Measurements from ENCODE around the gene FBXL13. TPM values are rescaled to one million over a fixed set of nuclear protein-coding genes. Genes with fewer than 3 reads are reported as not detected.

Gene FBXL13
- total and polyA plus RNA-seq, 2 of the 8 experiments (the other 6 are each of a cell fraction or from before 2014, with no cell fraction given): 1.2 to 2.8 TPM

DNA sequence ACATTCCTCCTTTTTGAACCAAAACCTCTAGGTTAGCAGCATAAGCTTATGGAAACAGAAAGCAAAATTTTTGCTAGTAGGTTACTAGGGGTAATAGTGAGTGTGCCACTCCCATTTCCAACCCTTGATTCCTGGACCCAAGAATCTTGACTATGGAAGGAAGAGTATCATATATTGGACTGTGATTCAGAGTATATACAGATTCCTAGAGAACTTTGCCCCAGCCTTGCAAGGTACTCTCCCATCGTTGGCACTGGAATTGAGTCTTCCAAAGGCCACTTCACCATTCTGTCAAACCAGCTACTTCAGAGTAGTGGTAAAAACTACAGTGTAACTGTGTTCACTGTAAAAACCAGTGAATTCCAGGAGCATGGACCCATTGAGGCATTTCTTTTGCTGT lies 92.4 kb downstream of the FBXL13 start (continued):
- TF ChIP-seq, protein P1, sequence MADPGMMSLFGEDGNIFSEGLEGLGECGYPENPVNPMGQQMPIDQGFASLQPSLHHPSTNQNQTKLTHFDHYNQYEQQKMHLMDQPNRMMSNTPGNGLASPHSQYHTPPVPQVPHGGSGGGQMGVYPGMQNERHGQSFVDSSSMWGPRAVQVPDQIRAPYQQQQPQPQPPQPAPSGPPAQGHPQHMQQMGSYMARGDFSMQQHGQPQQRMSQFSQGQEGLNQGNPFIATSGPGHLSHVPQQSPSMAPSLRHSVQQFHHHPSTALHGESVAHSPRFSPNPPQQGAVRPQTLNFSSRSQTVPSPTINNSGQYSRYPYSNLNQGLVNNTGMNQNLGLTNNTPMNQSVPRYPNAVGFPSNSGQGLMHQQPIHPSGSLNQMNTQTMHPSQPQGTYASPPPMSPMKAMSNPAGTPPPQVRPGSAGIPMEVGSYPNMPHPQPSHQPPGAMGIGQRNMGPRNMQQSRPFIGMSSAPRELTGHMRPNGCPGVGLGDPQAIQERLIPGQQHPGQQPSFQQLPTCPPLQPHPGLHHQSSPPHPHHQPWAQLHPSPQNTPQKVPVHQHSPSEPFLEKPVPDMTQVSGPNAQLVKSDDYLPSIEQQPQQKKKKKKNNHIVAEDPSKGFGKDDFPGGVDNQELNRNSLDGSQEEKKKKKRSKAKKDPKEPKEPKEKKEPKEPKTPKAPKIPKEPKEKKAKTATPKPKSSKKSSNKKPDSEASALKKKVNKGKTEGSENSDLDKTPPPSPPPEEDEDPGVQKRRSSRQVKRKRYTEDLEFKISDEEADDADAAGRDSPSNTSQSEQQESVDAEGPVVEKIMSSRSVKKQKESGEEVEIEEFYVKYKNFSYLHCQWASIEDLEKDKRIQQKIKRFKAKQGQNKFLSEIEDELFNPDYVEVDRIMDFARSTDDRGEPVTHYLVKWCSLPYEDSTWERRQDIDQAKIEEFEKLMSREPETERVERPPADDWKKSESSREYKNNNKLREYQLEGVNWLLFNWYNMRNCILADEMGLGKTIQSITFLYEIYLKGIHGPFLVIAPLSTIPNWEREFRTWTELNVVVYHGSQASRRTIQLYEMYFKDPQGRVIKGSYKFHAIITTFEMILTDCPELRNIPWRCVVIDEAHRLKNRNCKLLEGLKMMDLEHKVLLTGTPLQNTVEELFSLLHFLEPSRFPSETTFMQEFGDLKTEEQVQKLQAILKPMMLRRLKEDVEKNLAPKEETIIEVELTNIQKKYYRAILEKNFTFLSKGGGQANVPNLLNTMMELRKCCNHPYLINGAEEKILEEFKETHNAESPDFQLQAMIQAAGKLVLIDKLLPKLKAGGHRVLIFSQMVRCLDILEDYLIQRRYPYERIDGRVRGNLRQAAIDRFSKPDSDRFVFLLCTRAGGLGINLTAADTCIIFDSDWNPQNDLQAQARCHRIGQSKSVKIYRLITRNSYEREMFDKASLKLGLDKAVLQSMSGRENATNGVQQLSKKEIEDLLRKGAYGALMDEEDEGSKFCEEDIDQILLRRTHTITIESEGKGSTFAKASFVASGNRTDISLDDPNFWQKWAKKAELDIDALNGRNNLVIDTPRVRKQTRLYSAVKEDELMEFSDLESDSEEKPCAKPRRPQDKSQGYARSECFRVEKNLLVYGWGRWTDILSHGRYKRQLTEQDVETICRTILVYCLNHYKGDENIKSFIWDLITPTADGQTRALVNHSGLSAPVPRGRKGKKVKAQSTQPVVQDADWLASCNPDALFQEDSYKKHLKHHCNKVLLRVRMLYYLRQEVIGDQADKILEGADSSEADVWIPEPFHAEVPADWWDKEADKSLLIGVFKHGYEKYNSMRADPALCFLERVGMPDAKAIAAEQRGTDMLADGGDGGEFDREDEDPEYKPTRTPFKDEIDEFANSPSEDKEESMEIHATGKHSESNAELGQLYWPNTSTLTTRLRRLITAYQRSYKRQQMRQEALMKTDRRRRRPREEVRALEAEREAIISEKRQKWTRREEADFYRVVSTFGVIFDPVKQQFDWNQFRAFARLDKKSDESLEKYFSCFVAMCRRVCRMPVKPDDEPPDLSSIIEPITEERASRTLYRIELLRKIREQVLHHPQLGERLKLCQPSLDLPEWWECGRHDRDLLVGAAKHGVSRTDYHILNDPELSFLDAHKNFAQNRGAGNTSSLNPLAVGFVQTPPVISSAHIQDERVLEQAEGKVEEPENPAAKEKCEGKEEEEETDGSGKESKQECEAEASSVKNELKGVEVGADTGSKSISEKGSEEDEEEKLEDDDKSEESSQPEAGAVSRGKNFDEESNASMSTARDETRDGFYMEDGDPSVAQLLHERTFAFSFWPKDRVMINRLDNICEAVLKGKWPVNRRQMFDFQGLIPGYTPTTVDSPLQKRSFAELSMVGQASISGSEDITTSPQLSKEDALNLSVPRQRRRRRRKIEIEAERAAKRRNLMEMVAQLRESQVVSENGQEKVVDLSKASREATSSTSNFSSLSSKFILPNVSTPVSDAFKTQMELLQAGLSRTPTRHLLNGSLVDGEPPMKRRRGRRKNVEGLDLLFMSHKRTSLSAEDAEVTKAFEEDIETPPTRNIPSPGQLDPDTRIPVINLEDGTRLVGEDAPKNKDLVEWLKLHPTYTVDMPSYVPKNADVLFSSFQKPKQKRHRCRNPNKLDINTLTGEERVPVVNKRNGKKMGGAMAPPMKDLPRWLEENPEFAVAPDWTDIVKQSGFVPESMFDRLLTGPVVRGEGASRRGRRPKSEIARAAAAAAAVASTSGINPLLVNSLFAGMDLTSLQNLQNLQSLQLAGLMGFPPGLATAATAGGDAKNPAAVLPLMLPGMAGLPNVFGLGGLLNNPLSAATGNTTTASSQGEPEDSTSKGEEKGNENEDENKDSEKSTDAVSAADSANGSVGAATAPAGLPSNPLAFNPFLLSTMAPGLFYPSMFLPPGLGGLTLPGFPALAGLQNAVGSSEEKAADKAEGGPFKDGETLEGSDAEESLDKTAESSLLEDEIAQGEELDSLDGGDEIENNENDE (IDR thresholded peaks at IDR 0.05; ENCODE audit: insufficient replicate concordance, low read length): no peak

Measured in H1 (cell line).